Breast epithelium (tissue), 3 donors: ENCODE results near the gene MYH10.

ENCODE experiments used
- POLR2A ChIP-seq: fragments of 450-650 bp; IDR thresholded peaks from one replicate; pipeline ENCODE4 v1.6.1; 2016; ENCODE audit warnings: antibody characterized with exemption, mild to moderate bottlenecking, moderate library complexity
- POLR2AphosphoS5 ChIP-seq, 3 donors: sonication (generic); formaldehyde crosslinking; IDR thresholded peaks; one replicate each; pipeline ENCODE4 v1.6.1; 2017; ENCODE audit warnings: antibody characterized with exemption in 3 of 3
- TF ChIP-seq, protein P1 (sequence below), 3 donors: fragments of 450-650 bp; IDR thresholded peaks; one replicate each; pipeline ENCODE4 v1.5.1; 2016 to 2017; ENCODE audit warnings: antibody characterized with exemption in 3 of 3, mild to moderate bottlenecking in 3 of 3, moderate library complexity in 3 of 3

DNA sequence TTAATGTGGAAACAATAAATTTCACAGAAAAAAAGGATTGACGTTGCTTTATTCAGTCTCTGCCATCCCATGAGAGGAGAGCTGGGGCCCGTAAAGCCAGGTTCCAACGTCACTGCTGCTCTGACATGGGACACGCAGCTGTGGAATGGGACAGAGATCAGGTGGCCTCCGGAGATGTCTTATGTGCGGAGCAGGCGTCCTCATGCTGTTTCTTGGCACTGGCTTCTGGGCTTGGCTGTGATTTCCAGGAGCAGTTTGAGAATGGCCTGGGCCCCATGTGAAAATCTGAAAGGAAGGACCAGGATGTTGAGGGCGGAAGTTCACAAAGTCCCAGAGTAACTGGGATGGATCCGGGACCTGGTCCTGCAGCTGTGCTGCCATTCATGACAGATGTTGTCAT lies 162.4 kb downstream of the MYH10 start:
- TF ChIP-seq, protein P1, sequence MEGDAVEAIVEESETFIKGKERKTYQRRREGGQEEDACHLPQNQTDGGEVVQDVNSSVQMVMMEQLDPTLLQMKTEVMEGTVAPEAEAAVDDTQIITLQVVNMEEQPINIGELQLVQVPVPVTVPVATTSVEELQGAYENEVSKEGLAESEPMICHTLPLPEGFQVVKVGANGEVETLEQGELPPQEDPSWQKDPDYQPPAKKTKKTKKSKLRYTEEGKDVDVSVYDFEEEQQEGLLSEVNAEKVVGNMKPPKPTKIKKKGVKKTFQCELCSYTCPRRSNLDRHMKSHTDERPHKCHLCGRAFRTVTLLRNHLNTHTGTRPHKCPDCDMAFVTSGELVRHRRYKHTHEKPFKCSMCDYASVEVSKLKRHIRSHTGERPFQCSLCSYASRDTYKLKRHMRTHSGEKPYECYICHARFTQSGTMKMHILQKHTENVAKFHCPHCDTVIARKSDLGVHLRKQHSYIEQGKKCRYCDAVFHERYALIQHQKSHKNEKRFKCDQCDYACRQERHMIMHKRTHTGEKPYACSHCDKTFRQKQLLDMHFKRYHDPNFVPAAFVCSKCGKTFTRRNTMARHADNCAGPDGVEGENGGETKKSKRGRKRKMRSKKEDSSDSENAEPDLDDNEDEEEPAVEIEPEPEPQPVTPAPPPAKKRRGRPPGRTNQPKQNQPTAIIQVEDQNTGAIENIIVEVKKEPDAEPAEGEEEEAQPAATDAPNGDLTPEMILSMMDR (IDR thresholded peaks at IDR 0.05): no peak
- TF ChIP-seq POLR2AphosphoS5 (IDR thresholded peaks at IDR 0.05) (no peak), POLR2A (no peak)
